Thymus (tissue), 11 donors: ENCODE data around the gene RPL22. TPM values are rescaled to one million over a fixed set of nuclear protein-coding genes. Genes with fewer than 3 reads are reported as not detected.

Experiments used
- DNase-seq, 9 donors: peaks; one replicate each; pipeline ENCODE4 v3.0.0-alpha.2; 2013; ENCODE audit warnings: low spot score in 9 of 9, low read depth in 6 of 9, missing footprints in 1 of 9
- H3K27ac ChIP-seq, 2 donors: one replicate each; pipeline ENCODE4 v1.5.1; 2013; ENCODE audit warnings: control low read depth in 1 of 2, low read depth in 1 of 2, low read length in 1 of 2, mild to moderate bottlenecking in 1 of 2, moderate library complexity in 1 of 2
- H3K27me3 ChIP-seq, 2 donors: one replicate each; pipeline ENCODE4 v1.5.1; 2013; ENCODE audit warnings: low read length in 1 of 2; ENCODE audit not compliant: control insufficient read depth in 2 of 2, insufficient read depth in 1 of 2
- H3K36me3 ChIP-seq, 2 donors: one replicate each; pipeline ENCODE4 v1.5.1; 2013; ENCODE audit warnings: low read length in 1 of 2, mild to moderate bottlenecking in 1 of 2, moderate library complexity in 1 of 2; ENCODE audit not compliant: control insufficient read depth in 2 of 2, insufficient read depth in 2 of 2
- H3K4me1 ChIP-seq, 2 donors: one replicate each; pipeline ENCODE4 v1.5.1; 2013; ENCODE audit warnings: low read length in 2 of 2; ENCODE audit not compliant: control insufficient read depth in 2 of 2, insufficient read depth in 2 of 2
- H3K4me3 ChIP-seq, 2 donors: one replicate each; pipeline ENCODE4 v1.5.1; 2013; ENCODE audit warnings: low read length in 2 of 2, control low read depth in 1 of 2, mild to moderate bottlenecking in 1 of 2
- H3K9me3 ChIP-seq, 2 donors: one replicate each; pipeline ENCODE4 v1.5.1; 2013; ENCODE audit warnings: low read length in 1 of 2, mild to moderate bottlenecking in 1 of 2; ENCODE audit not compliant: control insufficient read depth in 2 of 2, insufficient read depth in 1 of 2
- WGBS: extraction: QIAGEN DNeasy Blood & Tissue Kit; methylation state at CpG from one replicate; pipeline ENCODE4 v1.1.7; 2013; 5-methylcytosine and 5-hydroxymethylcytosine counted together
- polyA plus RNA-seq: library from polyadenylated mRNA; stranded (reverse); fragments of 200-250 nt; gene quantifications from one replicate; pipeline ENCODE4 v1.2.3, GENCODE V29; 2013
- total RNA-seq: library from RNA; stranded (reverse); fragments of 120-200 nt; gene quantifications from one replicate; pipeline ENCODE4 v1.2.4, GENCODE V29; 2013
- donor health status: healthy.

The RPL22 gene
- total and polyA plus RNA-seq, 2 donors: 428 to 1,043 TPM

- Histone ChIP-seq H3K9me3 (no peaks in the 10 kb centered on the region), H3K4me3 (no peak overlapping the region), H3K36me3 (peaks cover 11 to 15% of the 10 kb centered on the region in 2 donors), H3K4me1 (peaks cover 10 to 13% of the 10 kb centered on the region in 2 donors), H3K27me3 (peaks cover 38 to 46% of the 10 kb centered on the region in 2 donors), H3K27ac (no peak overlapping the region)
- no peak for DNase-seq
- over 99% methylated on average over 4 of the region's 4 CpGs for WGBS
These were observed 37.7 kb upstream of the RPL22 start for GRCh38 chr1:6237093-6237492.

GRCh38 chr1:6235296-6235677, 35.9 kb upstream of the RPL22 start:
- peak in 1 of 9 donors; percentile 35 for DNase-seq
- under 1% methylated on average over 30 of the region's 30 CpGs for WGBS
- Histone ChIP-seq H3K9me3 (no peaks in the 10 kb centered on the region), H3K27ac (peak overlapping the region in 1 of 2 donors; percentile 8), H3K27me3 (peaks cover 23 to 28% of the 10 kb centered on the region in 2 donors), H3K36me3 (peaks cover 25 to 28% of the 10 kb centered on the region in 2 donors), H3K4me3 (peak overlapping the region; percentile 70 to 96), H3K4me1 (peaks cover 10 to 13% of the 10 kb centered on the region in 2 donors)

- H3K27me3 ChIP-seq: peaks cover 17 to 22% of the 10 kb centered on the region in 2 donors
- peak overlapping the region in 1 of 2 donors; percentile 43 for H3K27ac ChIP-seq
- H3K36me3 ChIP-seq: peaks cover 31 to 34% of the 10 kb centered on the region in 2 donors
- no peaks in the 10 kb centered on the region for H3K9me3 ChIP-seq
- peaks cover 10 to 13% of the 10 kb centered on the region in 2 donors for H3K4me1 ChIP-seq
- peak overlapping the region; percentile 70 to 96 for H3K4me3 ChIP-seq
- 86% methylated on average over 20 of the region's 20 CpGs for WGBS
- no peak for DNase-seq
These were observed 35.3 kb upstream of the RPL22 start for GRCh38 chr1:6234502-6235295.

- H3K4me3 ChIP-seq: no peak overlapping the region
- H3K27ac ChIP-seq: no peak overlapping the region
- H3K27me3 ChIP-seq: peaks cover 6 to 8% of the 10 kb centered on the region in 2 donors
- no peak for DNase-seq
- 93% methylated on average over 1 of the region's 1 CpG for WGBS
- H3K4me1 ChIP-seq: peaks cover 10 to 13% of the 10 kb centered on the region in 2 donors
- no peaks in the 10 kb centered on the region for H3K9me3 ChIP-seq
- peaks cover 34 to 43% of the 10 kb centered on the region in 2 donors for H3K36me3 ChIP-seq
These were observed 34.0 kb upstream of the RPL22 start for GRCh38 chr1:6233376-6233775.

- Histone ChIP-seq H3K27ac (no peak overlapping the region), H3K27me3 (no peaks in the 10 kb centered on the region), H3K4me3 (no peak overlapping the region), H3K9me3 (no peaks in the 10 kb centered on the region), H3K4me1 (no peaks in the 10 kb centered on the region), H3K36me3 (peaks cover 61 to 73% of the 10 kb centered on the region in 2 donors)
- WGBS: 97% methylated on average over 8 of the region's 8 CpGs
- no peak for DNase-seq
These were observed 26.3 kb upstream of the RPL22 start for GRCh38 chr1:6225651-6226050.

GRCh38 chr1:6224718-6225117, 25.3 kb upstream of the RPL22 start:
- no peak overlapping the region for H3K27ac ChIP-seq
- 97% methylated on average over 15 of the region's 15 CpGs for WGBS
- no peak overlapping the region for H3K4me3 ChIP-seq

GRCh38 chr1:6223617-6224016, 24.2 kb upstream of the RPL22 start:
- H3K36me3 ChIP-seq: peaks cover 52 to 65% of the 10 kb centered on the region in 2 donors
- H3K27me3 ChIP-seq: no peaks in the 10 kb centered on the region
- no peak overlapping the region for H3K27ac ChIP-seq
- 98% methylated on average over 13 of the region's 13 CpGs for WGBS
- no peak overlapping the region for H3K4me3 ChIP-seq
- no peak for DNase-seq
- H3K4me1 ChIP-seq: no peaks in the 10 kb centered on the region
- H3K9me3 ChIP-seq: no peaks in the 10 kb centered on the region

More at GRCh38 chr1:6224718-6225117, 25.3 kb upstream of the RPL22 start:
- no peaks in the 10 kb centered on the region for H3K4me1 ChIP-seq
- H3K36me3 ChIP-seq: peaks cover 55 to 74% of the 10 kb centered on the region in 2 donors
- no peaks in the 10 kb centered on the region for H3K27me3 ChIP-seq
- DNase-seq: no peak
- H3K9me3 ChIP-seq: no peaks in the 10 kb centered on the region

GRCh38 chr1:6222636-6223035, 23.2 kb upstream of the RPL22 start:
- no peaks in the 10 kb centered on the region for H3K4me1 ChIP-seq
- no peaks in the 10 kb centered on the region for H3K9me3 ChIP-seq
- WGBS: 97% methylated on average over 6 of the region's 6 CpGs
- H3K27me3 ChIP-seq: peaks cover 0 to 2% of the 10 kb centered on the region in 2 donors
- DNase-seq: no peak
- H3K4me3 ChIP-seq: no peak overlapping the region
- H3K36me3 ChIP-seq: peaks cover 47 to 60% of the 10 kb centered on the region in 2 donors
- no peak overlapping the region for H3K27ac ChIP-seq

- Histone ChIP-seq H3K4me3 (no peak overlapping the region), H3K4me1 (no peaks in the 10 kb centered on the region), H3K36me3 (peaks cover 36 to 49% of the 10 kb centered on the region in 2 donors), H3K27me3 (peaks cover 0 to 2% of the 10 kb centered on the region in 2 donors), H3K27ac (no peak overlapping the region), H3K9me3 (no peaks in the 10 kb centered on the region)
- WGBS: 98% methylated on average over 12 of the region's 12 CpGs
- DNase-seq: no peak
These were observed 21.9 kb upstream of the RPL22 start for GRCh38 chr1:6221210-6221784.
